ENCODE results near the gene LRP6.

GRCh38 chr12:12210983-12211382, 55.9 kb downstream of the LRP6 start:
- TF ChIP-seq CTCF (IDR thresholded peaks at IDR 0.05; ENCODE audit: insufficient read depth, low read depth, low read length): no peak
- TF ChIP-seq EZH2 (IDR thresholded peaks at IDR 0.05; ENCODE audit: insufficient read depth, low read length): no peak

Measured in astrocyte (in vitro differentiated cells and primary cell).